GM15510 (cell line): ENCODE results near the gene MADD.

ENCODE experiments used
- POLR2A ChIP-seq: IDR thresholded peaks from 3 replicates; pipeline ENCODE4 v1.6.1; 2011; ENCODE audit warnings: borderline replicate concordance; ENCODE audit not compliant: insufficient read length; ENCODE audit errors: extremely low read depth

Gene MADD

GRCh38 chr11:47360341-47360740, 90.4 kb downstream of the MADD start:
- TF ChIP-seq POLR2A: no peak

- TF ChIP-seq POLR2A: no peak
Measured at GRCh38 chr11:47361419-47361818, 91.5 kb downstream of the MADD start.

DNA sequence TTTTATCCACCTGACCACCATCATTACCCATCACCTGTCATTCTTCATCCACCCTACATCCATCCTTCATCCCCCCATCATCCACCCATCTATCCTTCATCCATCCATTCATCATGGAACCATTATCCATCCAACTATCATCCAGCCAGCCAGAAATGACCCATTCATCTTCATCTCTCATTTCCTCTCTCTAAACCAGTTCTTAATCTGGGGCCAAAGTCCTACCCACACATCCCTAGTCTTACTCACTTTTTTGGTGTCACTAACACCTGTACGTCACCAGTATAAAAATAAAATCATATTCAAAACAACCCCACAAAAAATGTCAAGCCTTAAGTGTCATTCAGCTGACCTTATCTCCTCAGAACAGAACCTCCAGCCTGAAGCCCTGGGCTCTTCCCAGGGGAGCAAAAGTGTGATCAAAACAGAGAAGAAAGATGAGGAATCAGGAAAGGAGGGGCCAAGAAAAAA, 96.1 kb downstream of the MADD start:
- TF ChIP-seq POLR2A: no peak

DNA sequence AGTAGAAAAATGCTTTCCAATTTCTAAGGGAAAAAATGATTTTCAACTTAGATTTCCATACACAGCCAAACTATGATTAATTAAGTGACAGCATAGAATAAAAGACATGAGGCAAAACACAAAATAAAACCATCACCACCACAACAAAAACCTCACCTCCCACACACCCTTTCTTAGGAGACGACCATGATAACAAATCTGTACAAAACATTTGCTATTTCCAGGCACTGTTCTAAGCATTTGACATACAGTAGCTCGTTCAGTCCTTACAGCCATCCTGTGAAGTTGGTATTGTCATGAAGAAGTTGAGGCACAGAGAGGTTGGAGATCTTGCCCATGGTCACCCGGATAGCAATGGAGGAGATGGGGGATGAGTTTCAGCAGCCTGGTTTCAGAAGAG, 99.7 kb downstream of the MADD start:
- TF ChIP-seq POLR2A: no peak

- no peak for TF ChIP-seq POLR2A
Measured at GRCh38 chr11:47372422-47372821, 102.5 kb downstream of the MADD start.

GRCh38 chr11:47373876-47374719, 104.2 kb downstream of the MADD start:
- TF ChIP-seq POLR2A: no peak

GRCh38 chr11:47374720-47375019, 104.7 kb downstream of the MADD start:
- TF ChIP-seq POLR2A: no peak

DNA sequence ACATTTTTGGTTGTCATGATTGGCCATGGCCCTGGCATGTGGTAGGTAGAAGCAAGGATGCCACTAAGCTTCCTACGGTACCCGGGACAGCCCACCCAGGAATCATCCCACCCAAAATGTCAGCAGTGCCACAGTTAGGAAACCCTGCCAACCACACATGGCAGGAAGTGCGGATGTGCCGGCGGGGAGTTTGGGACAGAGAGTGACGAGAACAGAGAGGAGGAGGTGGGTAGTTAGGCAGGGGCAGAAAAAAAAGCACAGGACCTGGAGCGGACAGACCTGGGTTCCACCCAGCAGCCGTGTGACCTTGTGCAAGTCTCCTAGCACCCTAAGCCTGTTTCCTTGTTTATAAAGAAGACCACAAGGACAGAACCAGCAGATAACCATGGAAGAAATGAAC, 105.1 kb downstream of the MADD start:
- TF ChIP-seq POLR2A: no peak

DNA sequence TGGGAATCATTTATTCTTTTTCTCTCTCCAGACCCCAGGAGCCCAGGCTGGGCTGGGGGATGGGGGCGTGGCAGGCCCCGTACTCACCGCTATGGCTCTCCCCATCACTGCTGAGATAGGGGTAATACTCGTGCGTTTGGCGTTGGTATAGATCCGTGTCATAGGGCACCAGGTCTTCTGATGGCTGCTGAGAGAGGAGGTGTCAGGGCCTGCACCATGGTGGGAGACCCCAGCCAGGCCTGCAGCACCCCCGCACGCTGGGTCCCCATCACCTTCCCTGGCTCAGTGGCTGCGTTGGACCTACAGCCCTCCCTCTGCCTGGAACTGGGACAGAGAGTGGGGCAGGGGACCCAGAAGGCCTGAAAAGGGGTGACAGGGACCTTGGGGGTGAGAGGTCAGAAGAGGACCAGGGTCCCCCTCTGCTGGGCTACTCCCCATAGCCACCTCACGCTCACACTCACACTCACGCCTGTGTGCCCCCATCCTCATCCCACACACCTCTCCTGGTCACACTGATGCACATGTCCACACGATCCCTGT, 105.7 kb downstream of the MADD start:
- TF ChIP-seq POLR2A: no peak

DNA sequence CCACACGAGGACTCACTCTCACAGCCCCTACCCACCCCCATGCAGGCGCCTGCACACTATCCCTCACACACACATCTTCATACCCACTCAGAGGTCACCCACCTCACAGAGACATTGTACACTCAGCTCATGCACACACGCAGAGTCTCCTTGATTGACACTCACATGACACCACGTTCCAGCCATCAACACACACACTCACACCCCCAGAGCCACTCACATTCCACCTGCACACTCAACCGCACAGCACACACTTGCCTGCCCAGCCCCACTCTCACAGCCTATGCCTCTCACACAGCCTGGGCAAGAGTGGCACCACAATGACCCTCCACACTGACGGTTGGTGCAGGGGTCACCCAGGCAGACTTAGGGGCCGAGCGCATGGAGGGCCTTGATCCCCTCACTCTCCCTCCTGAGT, 106.2 kb downstream of the MADD start:
- TF ChIP-seq POLR2A: no peak

- no peak for TF ChIP-seq POLR2A
Measured at GRCh38 chr11:47376525-47377371, 106.8 kb downstream of the MADD start.

- no peak for TF ChIP-seq POLR2A
Measured at GRCh38 chr11:47377571-47378009, 107.7 kb downstream of the MADD start.

- peak; percentile 76 for TF ChIP-seq POLR2A
Measured at GRCh38 chr11:47378010-47378835, 108.3 kb downstream of the MADD start, which contains the start of gene SPI1. Gene SPI1 (minus strand): TSS chr11:47378547. CDS start chr11:47378353, 194 bp downstream.

DNA sequence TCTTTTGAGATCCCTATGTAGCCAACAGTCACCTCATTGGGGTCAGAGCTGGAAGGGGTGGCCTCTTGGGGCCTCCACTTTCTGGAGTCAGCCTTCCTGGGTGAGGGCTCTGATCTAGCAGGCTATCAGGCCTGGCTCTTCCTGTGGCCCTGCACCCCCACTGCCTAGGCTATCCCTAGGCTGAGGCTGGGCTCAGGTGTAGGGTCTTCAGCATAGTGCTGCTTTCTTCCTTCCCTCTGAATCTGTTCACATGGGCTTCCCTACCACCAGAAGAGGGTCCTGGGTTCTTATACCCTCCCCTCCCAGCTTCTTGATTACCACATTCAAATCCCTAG, 108.9 kb downstream of the MADD start:
- TF ChIP-seq POLR2A: no peak
